ENCODE results near the gene SHB. TPM values are rescaled to one million over a fixed set of nuclear protein-coding genes. Genes with fewer than 3 reads are reported as not detected.

The SHB gene
- total RNA-seq, 2 experiments from 2014 or later = 0.23 to 1.1 TPM

- Mint-ChIP-seq H3K27me3 (no peaks in the 10 kb centered on the region), H3K36me3 (no peaks in the 10 kb centered on the region), H3K9me3 (ENCODE audit: low read depth) (no peaks in the 10 kb centered on the region), H3K27ac (no peak overlapping the region), H3K4me3 (no peak overlapping the region), H3K4me1 (no peaks in the 10 kb centered on the region)
- DNase-seq (no peak), ATAC-seq (no peak)
- CTCF ChIA-PET = interaction anchor here (1.7 kb wide), 1 partner anchor 153 kb away, joined by 5 read pairs; no protein-coding TSS in a partner anchor
Observed at GRCh38 chr9:37935096-37935495, 133.9 kb downstream of the SHB start.

GRCh38 chr9:37931592-37931991 is 137.4 kb downstream of the SHB start:
- no peaks in the 10 kb centered on the region for H3K4me1 Mint-ChIP-seq
- H3K27me3 Mint-ChIP-seq = no peaks in the 10 kb centered on the region
- DNase-seq (no peak), ATAC-seq (no peak)
- CTCF ChIA-PET = no interaction called here
- H3K4me3 Mint-ChIP-seq = no peak overlapping the region
- no peaks in the 10 kb centered on the region for H3K9me3 Mint-ChIP-seq (ENCODE audit: low read depth)
- H3K36me3 Mint-ChIP-seq = no peaks in the 10 kb centered on the region
- H3K27ac Mint-ChIP-seq = no peak overlapping the region

GRCh38 chr9:37929441-37929895 is 139.6 kb downstream of the SHB start:
- CTCF ChIA-PET = no interaction called here
- Mint-ChIP-seq H3K27ac (peak overlapping the region; percentile 29), H3K36me3 (no peaks in the 10 kb centered on the region), H3K27me3 (no peaks in the 10 kb centered on the region), H3K9me3 (ENCODE audit: low read depth) (no peaks in the 10 kb centered on the region), H3K4me3 (no peak overlapping the region), H3K4me1 (peaks cover 2% of the 10 kb centered on the region)
- ATAC-seq (no peak), DNase-seq (no peak)

- Mint-ChIP-seq H3K9me3 (ENCODE audit: low read depth) (no peaks in the 10 kb centered on the region), H3K4me1 (peaks cover 2% of the 10 kb centered on the region), H3K36me3 (no peaks in the 10 kb centered on the region), H3K4me3 (no peak overlapping the region), H3K27ac (no peak overlapping the region), H3K27me3 (no peaks in the 10 kb centered on the region)
- no peak for ATAC-seq
- no peak for DNase-seq
- CTCF ChIA-PET = no interaction called here
Observed at GRCh38 chr9:37928552-37929430, 140.2 kb downstream of the SHB start.

GRCh38 chr9:37927601-37928551 is 141.2 kb downstream of the SHB start:
- Mint-ChIP-seq H3K27me3 (no peaks in the 10 kb centered on the region), H3K4me1 (peaks cover 2% of the 10 kb centered on the region), H3K9me3 (ENCODE audit: low read depth) (no peaks in the 10 kb centered on the region), H3K36me3 (no peaks in the 10 kb centered on the region), H3K4me3 (no peak overlapping the region), H3K27ac (no peak overlapping the region)
- no peak for DNase-seq
- CTCF ChIA-PET = interaction anchor here (0.7 to 1.4 kb wide), 2 partner anchors 15 to 61 kb away, joined by 3 to 5 read pairs; no protein-coding TSS in a partner anchor
- no peak for ATAC-seq

- Mint-ChIP-seq H3K27me3 (no peaks in the 10 kb centered on the region), H3K4me3 (no peak overlapping the region)
- CTCF ChIA-PET = interaction anchor here (0.7 to 1.4 kb wide), 2 partner anchors 14 to 60 kb away, joined by 3 to 5 read pairs; no protein-coding TSS in a partner anchor
Observed at GRCh38 chr9:37927132-37927531, 141.9 kb downstream of the SHB start.

GRCh38 chr9:37926737-37927118 is 142.3 kb downstream of the SHB start:
- CTCF ChIA-PET = interaction anchor here (0.7 to 1.4 kb wide), 2 partner anchors 13 to 60 kb away, joined by 3 to 5 read pairs; no protein-coding TSS in a partner anchor
- Mint-ChIP-seq H3K27ac (no peak overlapping the region), H3K36me3 (no peaks in the 10 kb centered on the region)

More at GRCh38 chr9:37927132-37927531, 141.9 kb downstream of the SHB start:
- Mint-ChIP-seq H3K4me1 (peaks cover 2% of the 10 kb centered on the region), H3K9me3 (ENCODE audit: low read depth) (no peaks in the 10 kb centered on the region), H3K36me3 (no peaks in the 10 kb centered on the region), H3K27ac (no peak overlapping the region)
- ATAC-seq (no peak), DNase-seq (no peak)

GRCh38 chr9:37925786-37926736 is 143.0 kb downstream of the SHB start:
- DNase-seq (no peak), ATAC-seq (no peak)
- H3K4me1 Mint-ChIP-seq = peaks cover 2% of the 10 kb centered on the region

More at GRCh38 chr9:37926737-37927118, 142.3 kb downstream of the SHB start:
- no peak for DNase-seq
- no peaks in the 10 kb centered on the region for H3K27me3 Mint-ChIP-seq
- ATAC-seq = no peak
- no peak overlapping the region for H3K4me3 Mint-ChIP-seq
- H3K4me1 Mint-ChIP-seq = peaks cover 2% of the 10 kb centered on the region
- H3K9me3 Mint-ChIP-seq (ENCODE audit: low read depth) = no peaks in the 10 kb centered on the region

GRCh38 chr9:37925006-37925405 is 144.0 kb downstream of the SHB start:
- no peaks in the 10 kb centered on the region for H3K36me3 Mint-ChIP-seq
- no peaks in the 10 kb centered on the region for H3K9me3 Mint-ChIP-seq (ENCODE audit: low read depth)
- H3K4me3 Mint-ChIP-seq = no peak overlapping the region
- H3K27ac Mint-ChIP-seq = no peak overlapping the region
- ATAC-seq = no peak
- DNase-seq = no peak
- CTCF ChIA-PET = interaction anchor here (2.0 kb wide), 1 partner anchor 11 kb away, joined by 8 read pairs; no protein-coding TSS in a partner anchor
- H3K4me1 Mint-ChIP-seq = peaks cover 2% of the 10 kb centered on the region
- no peaks in the 10 kb centered on the region for H3K27me3 Mint-ChIP-seq

More at GRCh38 chr9:37925786-37926736, 143.0 kb downstream of the SHB start:
- Mint-ChIP-seq H3K4me3 (no peak overlapping the region), H3K36me3 (no peaks in the 10 kb centered on the region), H3K27ac (no peak overlapping the region), H3K9me3 (ENCODE audit: low read depth) (no peaks in the 10 kb centered on the region), H3K27me3 (no peaks in the 10 kb centered on the region)
- CTCF ChIA-PET = interaction anchor here (2.0 kb wide), 1 partner anchor 12 kb away, joined by 8 read pairs; no protein-coding TSS in a partner anchor

- peaks cover 2% of the 10 kb centered on the region for H3K4me1 Mint-ChIP-seq
- no peaks in the 10 kb centered on the region for H3K27me3 Mint-ChIP-seq
- CTCF ChIA-PET = interaction anchor here (2.0 kb wide), 1 partner anchor 11 kb away, joined by 8 read pairs; no protein-coding TSS in a partner anchor
- DNase-seq (no peak), ATAC-seq (no peak)
- H3K27ac Mint-ChIP-seq = no peak overlapping the region
- H3K36me3 Mint-ChIP-seq = no peaks in the 10 kb centered on the region
- no peak overlapping the region for H3K4me3 Mint-ChIP-seq
- no peaks in the 10 kb centered on the region for H3K9me3 Mint-ChIP-seq (ENCODE audit: low read depth)
Observed at GRCh38 chr9:37924538-37924937, 144.5 kb downstream of the SHB start.

- ATAC-seq = no peak
- no peak for DNase-seq
- no peak overlapping the region for H3K27ac Mint-ChIP-seq
- H3K36me3 Mint-ChIP-seq = no peaks in the 10 kb centered on the region
- peaks cover 2% of the 10 kb centered on the region for H3K4me1 Mint-ChIP-seq
- CTCF ChIA-PET = interaction anchor here (0.6 to 2.0 kb wide), 2 partner anchors 10 to 442 kb away, joined by 4 to 8 read pairs; no protein-coding TSS in a partner anchor
- no peaks in the 10 kb centered on the region for H3K27me3 Mint-ChIP-seq
- H3K9me3 Mint-ChIP-seq (ENCODE audit: low read depth) = no peaks in the 10 kb centered on the region
- no peak overlapping the region for H3K4me3 Mint-ChIP-seq
Observed at GRCh38 chr9:37923796-37924427, 145.1 kb downstream of the SHB start.
